Measurements from ENCODE around the gene SEMA3F. TPM values are rescaled to one million over a fixed set of nuclear protein-coding genes. Genes with fewer than 3 reads are reported as not detected.

The SEMA3F gene
- total and polyA plus RNA-seq, 2 experiments from 2014 or later, result 13.9 to 15.5 TPM

DNA sequence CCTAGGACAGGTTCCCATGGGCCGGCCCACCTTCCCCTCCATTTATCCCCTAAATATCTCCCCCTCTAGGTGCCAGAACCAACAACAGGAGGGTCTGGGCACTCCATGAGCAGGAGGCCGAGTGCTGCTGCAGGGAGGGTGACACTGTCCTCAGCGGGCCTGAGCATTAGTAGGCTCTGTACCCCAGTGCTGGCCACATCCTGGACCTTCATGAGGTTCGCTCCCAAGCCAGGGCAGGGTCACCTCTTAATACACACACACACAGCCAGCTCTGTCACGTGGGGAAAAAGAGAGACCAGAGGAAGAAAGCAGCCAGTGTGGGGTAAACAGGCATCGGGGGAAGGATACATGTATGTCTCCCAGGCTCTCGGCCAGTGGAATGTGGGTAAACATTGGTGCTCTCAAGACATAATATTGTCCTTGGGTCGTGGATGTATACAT lies 27.9 kb upstream of the SEMA3F start:
- TF ChIP-seq EZH2 (IDR thresholded peaks at IDR 0.05; ENCODE audit: borderline replicate concordance), result no peak
- Histone ChIP-seq H3K27me3 (no peaks in the 10 kb centered on the region), H4K20me1 (ENCODE audit: insufficient read depth, poor library complexity, severe bottlenecking) (no peaks in the 10 kb centered on the region), H3K79me2 (no peaks in the 10 kb centered on the region), H3K4me3 (no peak overlapping the region), H3K9me3 (ENCODE audit: low read depth) (no peaks in the 10 kb centered on the region), H3K9me2 (replicated peaks; ENCODE audit: insufficient read depth) (no peaks in the 10 kb centered on the region), H3K4me2 (no peak overlapping the region), H3K27ac (peak overlapping the region; percentile 20), H3K36me3 (replicated peaks; ENCODE audit: insufficient read depth, low read depth) (no peaks in the 10 kb centered on the region), H3K4me1 (ENCODE audit: insufficient read depth) (peaks cover 49% of the 10 kb centered on the region), H2AFZ (no peak overlapping the region)
- no peak for DNase-seq (ENCODE audit: low spot score)
- WGBS (ENCODE audit: low lambda C conversion rate, missing lambda C conversion rate), result 74% methylated on average over 8 of the region's 8 CpGs

- Histone ChIP-seq H3K27ac (no peak overlapping the region), H3K4me2 (no peak overlapping the region), H3K9me2 (replicated peaks; ENCODE audit: insufficient read depth) (no peaks in the 10 kb centered on the region), H3K79me2 (no peaks in the 10 kb centered on the region), H3K4me1 (ENCODE audit: insufficient read depth) (peaks cover 44% of the 10 kb centered on the region), H3K36me3 (replicated peaks; ENCODE audit: insufficient read depth, low read depth) (no peaks in the 10 kb centered on the region), H4K20me1 (ENCODE audit: insufficient read depth, poor library complexity, severe bottlenecking) (no peaks in the 10 kb centered on the region), H3K4me3 (no peak overlapping the region), H2AFZ (no peak overlapping the region), H3K9me3 (ENCODE audit: low read depth) (no peaks in the 10 kb centered on the region), H3K27me3 (peaks cover 4% of the 10 kb centered on the region)
- 86% methylated on average over 4 of the region's 4 CpGs for WGBS (ENCODE audit: low lambda C conversion rate, missing lambda C conversion rate)
- DNase-seq (ENCODE audit: low spot score), result no peak
- TF ChIP-seq CTCF (IDR thresholded peaks at IDR 0.05; ENCODE audit: poor library complexity) (no peak), EZH2phosphoT487 (IDR thresholded peaks at IDR 0.05; ENCODE audit: low read depth, severe bottlenecking, unreplicated experiment) (no peak), EZH2 (IDR thresholded peaks at IDR 0.05; ENCODE audit: borderline replicate concordance) (no peak)
Measured at GRCh38 chr3:50128001-50128400, 27.1 kb upstream of the SEMA3F start.

DNA sequence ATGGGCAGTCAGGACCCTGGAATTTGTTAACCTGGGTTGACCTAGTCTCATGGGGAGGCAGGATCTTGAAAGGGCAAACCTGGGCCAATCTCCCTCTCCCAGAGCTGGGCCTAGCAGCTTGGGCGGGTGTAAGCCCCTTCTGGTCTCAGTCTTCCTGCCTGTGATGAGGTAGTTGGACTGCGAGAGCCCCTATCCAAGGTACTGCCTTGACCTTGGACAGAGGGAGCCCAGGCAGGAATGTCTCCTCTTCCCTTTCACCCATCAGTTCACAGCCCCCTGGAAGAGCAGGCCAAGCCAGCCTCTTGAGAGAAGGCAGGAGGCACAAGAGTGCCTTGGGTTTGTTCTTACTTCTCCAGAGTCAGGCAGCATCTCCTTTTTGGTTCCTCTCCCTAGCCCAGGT lies 24.7 kb upstream of the SEMA3F start:
- TF ChIP-seq CTCF (IDR thresholded peaks at IDR 0.05; ENCODE audit: poor library complexity) (no peak), EZH2 (IDR thresholded peaks at IDR 0.05; ENCODE audit: borderline replicate concordance) (no peak), EZH2phosphoT487 (IDR thresholded peaks at IDR 0.05; ENCODE audit: low read depth, severe bottlenecking, unreplicated experiment) (no peak)
- no peak overlapping the region for H2AFZ ChIP-seq
- H3K27ac ChIP-seq, result no peak overlapping the region
- no peak overlapping the region for H3K4me2 ChIP-seq
- H3K9me3 ChIP-seq (ENCODE audit: low read depth), result no peaks in the 10 kb centered on the region
- no peaks in the 10 kb centered on the region for H3K79me2 ChIP-seq
- no peaks in the 10 kb centered on the region for H3K36me3 ChIP-seq (replicated peaks; ENCODE audit: insufficient read depth, low read depth)
- H3K4me1 ChIP-seq (ENCODE audit: insufficient read depth), result peaks cover 20% of the 10 kb centered on the region
- 100% methylated on average over 2 of the region's 2 CpGs for WGBS (ENCODE audit: low lambda C conversion rate, missing lambda C conversion rate)
- H3K4me3 ChIP-seq, result no peak overlapping the region
- H3K9me2 ChIP-seq (replicated peaks; ENCODE audit: insufficient read depth), result no peaks in the 10 kb centered on the region
- peaks cover 6% of the 10 kb centered on the region for H3K27me3 ChIP-seq
- no peak for DNase-seq (ENCODE audit: low spot score)
- no peaks in the 10 kb centered on the region for H4K20me1 ChIP-seq (ENCODE audit: insufficient read depth, poor library complexity, severe bottlenecking)

GRCh38 chr3:50132421-50133282 lies 22.5 kb upstream of the SEMA3F start:
- no peak overlapping the region for H2AFZ ChIP-seq
- peaks cover 6% of the 10 kb centered on the region for H3K27me3 ChIP-seq
- no peaks in the 10 kb centered on the region for H3K9me3 ChIP-seq (ENCODE audit: low read depth)
- H3K27ac ChIP-seq, result no peak overlapping the region
- no peaks in the 10 kb centered on the region for H3K36me3 ChIP-seq (replicated peaks; ENCODE audit: insufficient read depth, low read depth)
- no peaks in the 10 kb centered on the region for H3K79me2 ChIP-seq
- H3K9me2 ChIP-seq (replicated peaks; ENCODE audit: insufficient read depth), result no peaks in the 10 kb centered on the region
- DNase-seq (ENCODE audit: low spot score), result no peak
- H4K20me1 ChIP-seq (ENCODE audit: insufficient read depth, poor library complexity, severe bottlenecking), result no peaks in the 10 kb centered on the region
- H3K4me3 ChIP-seq, result no peak overlapping the region
- TF ChIP-seq EZH2 (IDR thresholded peaks at IDR 0.05; ENCODE audit: borderline replicate concordance) (no peak), EZH2phosphoT487 (IDR thresholded peaks at IDR 0.05; ENCODE audit: low read depth, severe bottlenecking, unreplicated experiment) (no peak), CTCF (IDR thresholded peaks at IDR 0.05; ENCODE audit: poor library complexity) (no peak)
- WGBS (ENCODE audit: low lambda C conversion rate, missing lambda C conversion rate), result 49% methylated on average over 6 of the region's 6 CpGs
- H3K4me1 ChIP-seq (ENCODE audit: insufficient read depth), result peaks cover 10% of the 10 kb centered on the region
- no peak overlapping the region for H3K4me2 ChIP-seq
